Stimulated activated effector memory CD8-positive, alpha-beta T cell treated with anti-CD3 and anti-CD28 coated beads, Interleukin-12 subunit alpha, Interleukin-12 subunit beta, amount 100 ng/mL, for 72 hours (primary cell): ENCODE results near the gene ZNRF1.
A peak's percentile ranks its signal among the peaks of the same experiment; 100 is the strongest.
"Not testable (repeated sequence)": the region's sequence is repeated elsewhere in the genome, so short reads cannot be mapped to it uniquely, and the experiment has no call there.

ENCODE experiments used
- ATAC-seq: fragments of 150-1000 bp; cut with Tn5 transposase; 2 replicates; pipeline ENCODE4 v1.10.0; 2021
- DNase-seq, 2 donors: peaks; one replicate each; pipeline ENCODE4 v3.0.0; 2021 to 2022; ENCODE audit warnings: low spot score in 2 of 2
- H3K27ac Mint-ChIP-seq: one replicate; pipeline ENCODE4 v1.8.0; 2022; ENCODE audit warnings: mild to moderate bottlenecking, mixed read lengths
- H3K36me3 Mint-ChIP-seq: one replicate; pipeline ENCODE4 v1.8.0; 2022; ENCODE audit warnings: mild to moderate bottlenecking, mixed read lengths
- H3K4me1 Mint-ChIP-seq: one replicate; pipeline ENCODE4 v1.8.0; 2022; ENCODE audit warnings: mixed read lengths
- H3K4me3 Mint-ChIP-seq: one replicate; pipeline ENCODE4 v1.8.0; 2022; ENCODE audit warnings: mild to moderate bottlenecking, mixed read lengths
- H3K9me3 Mint-ChIP-seq: one replicate; pipeline ENCODE4 v1.8.0; 2022; ENCODE audit warnings: mixed read lengths

The ZNRF1 gene

DNA sequence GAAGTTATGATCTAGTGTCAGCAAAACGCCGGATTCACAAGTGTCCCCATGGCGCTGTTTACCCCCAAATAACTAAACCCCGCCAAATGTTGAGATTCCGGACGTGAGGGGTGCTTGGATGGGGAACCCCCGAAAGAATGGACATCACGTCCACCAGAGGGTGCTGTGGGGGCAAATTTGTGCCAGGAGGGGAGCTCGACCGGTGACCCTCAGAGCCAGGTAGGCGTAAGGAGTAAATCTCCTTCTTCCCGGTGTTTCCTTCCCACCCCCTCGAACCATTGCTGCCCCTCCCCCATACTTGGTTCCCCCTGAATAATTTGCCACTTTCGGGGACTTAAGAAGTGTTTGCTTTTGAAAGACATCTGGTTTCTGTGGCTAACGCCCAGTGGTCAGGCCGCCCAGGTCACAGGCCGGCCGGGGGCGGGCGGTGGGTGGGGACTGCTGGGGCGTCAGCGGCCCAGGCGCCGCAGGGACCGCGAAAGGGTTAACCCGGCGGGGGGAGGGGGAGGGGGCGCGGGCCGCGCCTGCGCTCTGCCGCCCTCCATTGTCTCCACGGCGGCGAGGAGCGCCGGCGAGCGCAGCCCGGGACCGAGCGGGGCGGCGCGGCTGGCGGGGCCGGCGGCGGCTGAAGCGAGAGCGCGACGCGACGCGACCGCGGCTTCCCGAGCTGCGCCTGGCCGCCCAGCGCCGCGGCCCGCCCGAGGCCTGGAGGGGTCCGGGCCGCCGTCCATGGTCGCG, at the start of gene ZNRF1:
Gene ZNRF1, plus strand, starts transcription at position 544 of the 738 bp plus-strand sequence. CDS start 648 bp downstream, outside the sequence.
- Mint-ChIP-seq H3K27ac (peak within 1 kb of the TSS; percentile 86), H3K4me1 (peaks cover 39% of the 10 kb centered on the region), H3K4me3 (peak within 1 kb of the TSS; percentile 85), H3K9me3 (no peaks in the 10 kb centered on the region), H3K36me3 (peaks cover 17% of the 10 kb centered on the region)
- ATAC-seq (peak; percentile 86), DNase-seq (peak; percentile 80 to 94)

DNA sequence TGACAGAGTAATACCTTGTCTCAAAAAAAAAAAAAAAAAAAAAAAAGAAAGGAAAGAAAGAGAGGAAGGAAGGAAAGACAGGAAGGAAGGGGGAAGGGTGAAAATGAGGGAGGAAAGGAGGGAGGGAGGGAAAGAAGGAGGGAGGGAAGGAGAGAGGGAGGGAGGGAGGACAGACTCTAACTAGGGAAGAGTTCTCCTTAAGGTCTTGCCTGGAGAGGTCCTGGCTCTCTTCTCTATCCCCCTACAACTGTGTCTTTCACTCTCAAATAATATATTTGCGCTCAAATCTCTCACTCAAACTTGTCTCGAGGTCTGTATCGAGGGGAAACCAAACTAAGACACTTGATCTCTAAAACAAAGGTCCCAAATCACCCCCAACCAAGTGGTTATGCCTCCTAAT, 49.5 kb upstream of the ZNRF1 start:
- H3K36me3 Mint-ChIP-seq: peaks cover 100% of the 10 kb centered on the region
- ATAC-seq: no peak
- no peaks in the 10 kb centered on the region for H3K9me3 Mint-ChIP-seq
- no peak overlapping the region for H3K4me3 Mint-ChIP-seq
- no peak for DNase-seq
- no peak overlapping the region for H3K27ac Mint-ChIP-seq
- H3K4me1 Mint-ChIP-seq: no peaks in the 10 kb centered on the region

DNA sequence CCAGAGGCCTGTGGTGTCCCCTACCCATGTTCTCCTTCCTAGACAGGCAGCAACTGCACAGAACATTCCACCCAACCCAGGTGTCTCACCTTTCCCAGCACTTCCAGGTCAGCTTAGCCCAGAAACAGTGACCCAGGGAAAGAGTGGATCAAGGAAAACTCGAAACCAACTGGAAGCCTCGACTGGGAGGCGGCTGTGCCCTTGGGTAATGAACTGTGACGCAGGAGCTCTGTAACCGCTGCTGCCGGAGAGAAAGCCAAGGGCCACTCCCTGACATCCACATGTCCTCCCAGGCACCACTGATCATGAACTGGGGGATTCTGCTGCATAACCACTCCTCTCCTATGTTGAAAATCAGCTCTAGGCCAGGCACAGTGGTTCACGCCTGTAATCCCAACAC, 48.3 kb upstream of the ZNRF1 start:
- Mint-ChIP-seq H3K27ac (no peak overlapping the region), H3K4me3 (no peak overlapping the region), H3K4me1 (no peaks in the 10 kb centered on the region), H3K9me3 (no peaks in the 10 kb centered on the region), H3K36me3 (peaks cover 100% of the 10 kb centered on the region)
- DNase-seq (no peak), ATAC-seq (no peak)

DNA sequence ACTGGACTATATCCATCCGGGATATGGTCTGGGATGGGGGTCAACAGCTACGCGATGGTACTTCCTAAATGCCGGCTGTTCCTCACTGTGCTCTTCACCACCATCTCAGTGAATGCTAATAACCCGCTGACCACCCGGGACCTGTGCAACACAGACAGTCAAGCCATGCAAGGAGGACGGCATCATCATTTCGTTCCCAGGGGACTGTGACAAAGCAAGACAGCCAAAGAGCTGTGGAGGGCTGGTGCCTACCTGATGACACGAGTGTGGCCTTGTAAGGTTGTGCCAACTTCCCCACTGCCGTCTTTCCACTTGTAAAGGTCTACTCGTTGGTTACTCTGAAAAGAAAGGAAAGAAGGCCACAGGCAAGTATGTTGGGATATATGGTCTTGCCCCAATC, 47.6 kb upstream of the ZNRF1 start:
- H3K27ac Mint-ChIP-seq: no peak overlapping the region
- H3K9me3 Mint-ChIP-seq: no peaks in the 10 kb centered on the region
- no peak overlapping the region for H3K4me3 Mint-ChIP-seq
- peaks cover 100% of the 10 kb centered on the region for H3K36me3 Mint-ChIP-seq
- H3K4me1 Mint-ChIP-seq: no peaks in the 10 kb centered on the region
- no peak for DNase-seq
- ATAC-seq: no peak

DNA sequence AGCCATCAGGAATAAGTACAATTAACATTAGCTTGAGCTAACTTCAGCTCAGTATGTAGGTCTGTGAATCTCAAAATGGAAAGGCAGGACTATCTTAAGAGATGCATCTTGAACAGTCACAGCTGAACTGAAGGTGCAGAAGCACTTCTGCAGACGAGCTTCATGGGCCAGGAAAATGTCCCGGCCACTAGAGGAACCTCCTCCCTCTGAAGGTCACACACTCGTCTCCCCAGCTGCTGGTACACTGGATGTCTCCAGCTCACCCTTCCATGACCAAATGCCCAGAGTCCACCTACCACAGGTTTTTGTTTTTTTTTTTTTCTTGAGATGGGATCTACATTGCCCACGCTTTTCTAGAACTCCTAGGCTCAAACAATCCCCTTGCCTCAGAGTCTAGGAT, 47.1 kb upstream of the ZNRF1 start:
- ATAC-seq: no peak
- no peaks in the 10 kb centered on the region for H3K9me3 Mint-ChIP-seq
- no peak overlapping the region for H3K4me3 Mint-ChIP-seq
- peaks cover 100% of the 10 kb centered on the region for H3K36me3 Mint-ChIP-seq
- no peak for DNase-seq
- no peak overlapping the region for H3K27ac Mint-ChIP-seq
- H3K4me1 Mint-ChIP-seq: no peaks in the 10 kb centered on the region

DNA sequence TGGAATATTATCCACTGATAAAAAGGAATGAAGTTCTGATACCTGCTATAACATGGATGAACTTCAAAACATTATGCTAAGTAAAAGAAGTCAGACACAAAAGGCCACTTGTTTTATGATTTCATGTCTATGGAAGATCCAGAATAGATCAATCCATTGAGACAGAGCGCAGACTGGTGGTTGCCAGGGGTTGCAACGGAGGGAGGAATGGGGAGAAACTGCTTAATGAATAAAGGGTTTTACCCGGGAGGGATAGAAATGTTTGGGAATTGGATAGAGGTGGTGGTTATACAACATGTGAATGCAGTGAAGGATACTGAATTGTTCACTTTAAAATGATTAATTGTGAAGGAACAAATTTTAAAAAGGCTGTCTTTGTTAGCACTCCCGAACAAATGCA, 44.1 kb upstream of the ZNRF1 start:
- H3K4me3 Mint-ChIP-seq: no peak overlapping the region
- peaks cover 99% of the 10 kb centered on the region for H3K36me3 Mint-ChIP-seq
- H3K27ac Mint-ChIP-seq: peak overlapping the region; percentile 15
- ATAC-seq (no peak), DNase-seq (no peak)
- H3K4me1 Mint-ChIP-seq: no peaks in the 10 kb centered on the region
- H3K9me3 Mint-ChIP-seq: no peaks in the 10 kb centered on the region

DNA sequence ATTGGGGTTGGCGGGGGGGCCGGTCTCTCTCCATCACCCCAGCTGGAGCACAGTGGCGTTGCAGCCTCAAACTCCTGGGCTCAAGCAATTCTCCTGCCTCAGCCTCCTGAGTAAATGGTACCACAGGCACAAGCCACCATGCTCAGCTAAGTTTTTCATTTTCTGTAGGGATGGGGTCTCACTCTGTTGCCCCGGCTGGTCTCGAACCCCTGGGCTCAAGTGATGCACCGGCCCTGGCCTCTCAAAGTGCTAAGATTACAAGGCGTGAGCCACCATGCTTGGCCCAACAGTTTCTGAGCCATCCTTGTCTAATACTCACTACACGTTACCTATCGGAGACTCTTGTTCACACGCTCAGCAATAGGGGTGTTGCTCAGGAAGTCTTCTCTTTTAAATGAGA, 25.5 kb upstream of the ZNRF1 start:
- Mint-ChIP-seq H3K4me3 (no peak overlapping the region), H3K27ac (no peak overlapping the region), H3K9me3 (no peaks in the 10 kb centered on the region), H3K4me1 (peaks cover 8% of the 10 kb centered on the region), H3K36me3 (peaks cover 31% of the 10 kb centered on the region)
- ATAC-seq (no peak), DNase-seq (no peak)

DNA sequence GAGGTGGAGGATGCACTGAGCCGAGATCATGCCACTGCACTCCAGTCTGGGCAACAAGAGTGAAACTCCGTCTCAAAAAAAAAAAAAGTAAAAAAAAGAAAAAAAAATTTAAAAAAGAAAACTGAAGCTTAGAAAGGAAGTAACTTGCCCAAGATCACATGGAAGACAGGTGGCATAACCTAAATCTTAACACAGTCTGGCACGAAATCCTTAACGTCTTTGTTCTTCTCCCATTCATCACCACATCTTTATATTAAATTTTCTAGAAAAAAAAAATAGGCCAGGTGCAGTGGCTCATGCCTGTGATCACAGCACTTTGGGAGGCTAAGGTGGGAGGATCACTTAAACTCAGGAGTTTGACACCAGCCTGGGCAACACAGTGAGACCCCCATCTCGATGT, 23.2 kb upstream of the ZNRF1 start:
- Mint-ChIP-seq H3K4me1 (no peaks in the 10 kb centered on the region), H3K4me3 (no peak overlapping the region), H3K36me3 (peaks cover 48% of the 10 kb centered on the region), H3K27ac (no peak overlapping the region), H3K9me3 (no peaks in the 10 kb centered on the region)
- DNase-seq (no peak), ATAC-seq (no peak)

DNA sequence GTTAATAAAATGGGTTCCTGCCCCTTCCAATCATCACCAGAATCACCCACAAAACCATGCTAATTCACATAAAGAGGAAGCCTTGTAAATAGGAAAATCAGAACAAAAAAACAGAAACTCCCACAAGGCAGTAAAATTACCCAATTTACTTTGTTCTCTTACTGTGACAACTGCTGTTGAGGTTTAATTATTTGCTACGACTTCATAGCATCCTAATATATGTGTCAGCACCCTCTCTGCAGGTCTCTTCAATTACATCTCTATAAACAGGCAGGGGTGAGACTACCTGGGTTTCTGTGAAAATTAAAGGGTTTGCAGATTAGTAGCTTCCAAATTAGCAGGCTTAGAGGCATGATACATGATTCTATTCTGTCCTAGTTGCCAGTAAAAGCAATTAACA, 16.6 kb upstream of the ZNRF1 start:
- Mint-ChIP-seq H3K4me1 (peaks cover 28% of the 10 kb centered on the region), H3K4me3 (no peak overlapping the region), H3K36me3 (peaks cover 38% of the 10 kb centered on the region), H3K27ac (no peak overlapping the region), H3K9me3 (no peaks in the 10 kb centered on the region)
- DNase-seq (no peak), ATAC-seq (no peak)

DNA sequence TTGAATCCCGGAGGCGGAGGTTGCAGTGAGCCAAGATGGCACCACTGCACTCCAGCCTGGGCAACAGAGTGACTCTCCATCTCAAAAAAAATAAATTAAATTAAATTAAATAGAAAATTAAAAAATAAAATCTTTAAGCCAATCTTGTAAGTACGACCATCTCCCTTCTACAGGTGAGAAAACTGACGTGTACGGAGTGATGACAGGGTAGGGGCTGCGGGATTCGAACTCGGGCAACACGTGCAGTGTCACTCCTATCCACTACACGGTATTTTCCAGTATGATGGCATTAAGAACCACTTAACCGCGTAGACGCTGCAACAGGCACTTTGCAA, 14.7 kb upstream of the ZNRF1 start:
- ATAC-seq: no peak
- H3K27ac Mint-ChIP-seq: peak overlapping the region; percentile 95
- H3K4me3 Mint-ChIP-seq: peak overlapping the region; percentile 87
- no peaks in the 10 kb centered on the region for H3K9me3 Mint-ChIP-seq
- peak in 1 of 2 donors; percentile 13 for DNase-seq
- peaks cover 28% of the 10 kb centered on the region for H3K4me1 Mint-ChIP-seq
- peaks cover 19% of the 10 kb centered on the region for H3K36me3 Mint-ChIP-seq

DNA sequence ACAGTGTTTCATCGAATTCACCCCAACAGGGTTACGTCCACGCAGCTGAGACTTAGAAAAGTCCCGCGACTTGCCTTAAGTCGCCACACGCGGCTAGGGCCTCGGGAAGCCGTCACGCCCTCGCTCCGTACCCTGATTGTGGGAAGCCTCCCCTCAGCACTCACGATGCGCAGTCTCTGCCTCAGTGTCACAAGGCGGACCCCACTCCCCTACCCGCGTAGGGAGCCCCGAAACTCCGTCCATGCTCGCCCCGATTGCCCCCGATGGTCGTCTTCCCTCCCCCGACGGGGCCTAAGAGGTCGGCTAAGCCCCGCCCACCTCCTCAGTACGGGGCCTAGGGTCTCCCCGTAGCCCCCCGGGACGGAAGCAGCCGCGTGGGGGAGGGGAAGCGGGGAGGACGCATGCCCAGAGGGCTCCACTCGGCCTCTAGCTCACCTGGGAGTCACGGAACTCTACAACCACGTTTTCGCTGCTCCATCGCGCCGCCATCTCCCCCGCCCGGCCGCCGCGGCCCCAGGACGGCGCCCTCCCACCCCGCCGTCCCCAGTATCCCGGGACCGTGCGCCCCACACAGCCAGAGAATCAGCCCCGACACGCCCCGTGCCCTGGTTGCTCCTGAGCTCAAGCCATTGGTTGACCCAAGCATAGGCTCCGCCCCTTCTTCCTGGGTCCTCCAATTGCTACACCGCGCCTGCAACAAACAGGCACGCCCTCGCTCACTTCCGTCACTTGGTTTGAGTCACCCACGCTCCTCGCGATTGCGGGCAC, 14.1 kb upstream of the ZNRF1 start, which contains the start of gene WDR59:
Gene WDR59, minus strand, starts transcription at position 595 of the 768 bp plus-strand sequence. Its CDS starts 106 bp downstream, at position 489.
- Mint-ChIP-seq H3K9me3 (no peaks in the 10 kb centered on the region), H3K36me3 (peaks cover 13% of the 10 kb centered on the region), H3K4me3 (peak within 1 kb of the TSS; percentile 87), H3K4me1 (peaks cover 28% of the 10 kb centered on the region), H3K27ac (peak within 1 kb of the TSS; percentile 95)
- DNase-seq (peak; percentile 92 to 98), ATAC-seq (peak; percentile 99)

DNA sequence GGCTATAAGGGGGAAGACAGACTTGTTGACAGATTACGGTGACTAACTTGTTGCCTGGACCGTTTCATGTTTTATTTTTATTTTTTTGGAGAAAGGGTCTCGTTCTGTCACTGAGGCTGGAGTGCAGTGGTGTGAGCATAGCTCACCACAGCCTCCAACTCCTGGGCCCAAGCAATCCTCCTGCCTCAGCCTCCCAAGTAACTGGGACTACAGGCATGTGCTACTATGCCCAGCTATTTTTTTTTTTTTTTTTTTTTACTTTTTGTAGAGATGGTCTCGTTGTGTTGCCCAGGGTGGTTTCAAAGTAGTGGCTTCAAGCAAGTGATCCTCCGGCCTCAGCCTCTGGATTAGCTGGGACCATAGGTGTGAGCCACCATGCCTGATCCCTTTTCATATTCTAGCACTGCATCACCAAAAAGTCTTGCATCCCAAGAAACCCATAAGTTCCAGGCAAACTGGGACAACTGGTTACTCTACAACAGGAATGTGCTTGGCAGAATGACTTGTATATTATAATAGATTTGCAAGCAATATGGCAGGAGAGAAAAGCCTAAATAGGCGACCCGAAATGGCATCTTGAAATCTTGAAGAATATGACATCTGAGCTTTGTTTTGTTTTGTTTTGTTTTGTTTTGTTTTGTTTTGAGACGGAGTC, 11.7 kb upstream of the ZNRF1 start:
- H3K4me3 Mint-ChIP-seq: no peak overlapping the region

DNA sequence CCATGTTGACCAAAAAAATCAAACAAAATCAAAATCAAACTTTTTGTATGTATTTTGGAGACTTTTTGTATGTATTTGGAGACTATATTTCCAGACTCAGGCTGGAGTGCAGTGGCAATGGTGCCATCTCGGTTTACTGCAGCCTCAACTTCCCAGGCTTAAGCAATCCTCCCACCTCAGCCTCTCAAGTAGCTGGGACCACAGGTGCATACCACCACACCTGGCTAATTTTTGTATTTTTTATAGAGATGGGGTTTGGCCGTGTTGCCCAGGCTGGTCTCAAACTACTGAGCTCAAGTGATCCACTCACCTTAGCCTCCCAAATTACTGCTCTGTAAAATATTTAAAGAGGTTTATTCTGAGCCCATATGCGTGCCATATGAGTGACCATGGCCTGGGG, 9.0 kb upstream of the ZNRF1 start:
- not testable (repeated sequence) for H3K4me3 Mint-ChIP-seq, H3K9me3 Mint-ChIP-seq, ATAC-seq, DNase-seq, H3K36me3 Mint-ChIP-seq, H3K27ac Mint-ChIP-seq, H3K4me1 Mint-ChIP-seq

More for the DNA sequence above, 11.7 kb upstream of the ZNRF1 start:
- Mint-ChIP-seq H3K9me3 (no peaks in the 10 kb centered on the region), H3K36me3 (peaks cover 11% of the 10 kb centered on the region), H3K27ac (no peak overlapping the region), H3K4me1 (peaks cover 27% of the 10 kb centered on the region)
- DNase-seq (no peak), ATAC-seq (no peak)

DNA sequence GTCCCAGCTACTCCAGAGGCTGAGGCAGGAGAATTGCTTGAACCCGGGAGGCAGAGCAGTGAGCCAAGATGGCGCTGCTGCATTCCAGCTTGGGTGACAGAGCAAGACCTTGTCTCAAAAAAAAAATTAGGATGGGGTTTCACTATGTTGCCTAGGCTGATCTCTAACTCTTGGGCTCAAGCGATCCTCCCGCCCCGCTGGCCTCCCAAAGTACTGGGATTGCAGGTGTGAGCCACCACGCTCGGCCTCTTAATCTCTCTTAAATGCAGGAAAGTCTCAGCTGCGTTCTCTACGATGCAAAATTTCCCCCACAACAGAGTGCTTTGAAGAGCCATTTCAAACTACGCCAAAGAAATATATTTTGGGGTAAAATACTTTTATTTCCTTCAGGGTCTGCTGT, 8.0 kb upstream of the ZNRF1 start:
- DNase-seq (no peak), ATAC-seq (no peak)
- H3K36me3 Mint-ChIP-seq: no peaks in the 10 kb centered on the region
- H3K27ac Mint-ChIP-seq: no peak overlapping the region
- H3K4me3 Mint-ChIP-seq: no peak overlapping the region
- H3K9me3 Mint-ChIP-seq: no peaks in the 10 kb centered on the region
- H3K4me1 Mint-ChIP-seq: no peaks in the 10 kb centered on the region

DNA sequence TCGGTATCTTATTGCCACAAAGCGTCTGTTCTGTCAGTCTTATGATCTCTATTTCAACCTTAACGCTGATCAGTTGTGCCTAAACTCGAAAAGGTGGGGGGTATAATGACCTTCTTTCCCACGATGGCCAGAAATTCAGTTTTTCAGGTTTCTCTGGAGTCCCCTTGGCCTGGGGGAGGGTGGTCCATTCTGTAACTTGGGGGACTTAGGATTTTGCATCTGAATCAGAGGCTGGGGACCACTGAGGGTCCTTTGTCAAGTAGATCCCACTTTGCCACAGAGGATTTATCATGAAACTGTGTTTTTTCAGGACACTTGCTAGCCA, 7.6 kb upstream of the ZNRF1 start:
- no peak for DNase-seq
- Mint-ChIP-seq H3K4me3 (no peak overlapping the region), H3K36me3 (no peaks in the 10 kb centered on the region), H3K4me1 (no peaks in the 10 kb centered on the region), H3K9me3 (no peaks in the 10 kb centered on the region), H3K27ac (no peak overlapping the region)
- no peak for ATAC-seq
